A549 (cell line): ENCODE results near the gene PIP4K2A.

ENCODE experiments used
- CTCF ChIP-seq: fragments of >200 bp; sonication (Bioruptor Twin); formaldehyde crosslinking; IDR thresholded peaks from 3 replicates; pipeline ENCODE4 v1.5.1; 2016
- EHMT2 ChIP-seq: fragments of 200-600 bp; sonication (generic); IDR thresholded peaks from 2 replicates; pipeline ENCODE4 v1.6.1; 2016; ENCODE audit warnings: antibody characterized with exemption, low read depth, mild to moderate bottlenecking, moderate library complexity
- HES2 ChIP-seq: fragments of >200 bp; sonication (Bioruptor Twin); formaldehyde crosslinking; IDR thresholded peaks from 2 replicates; pipeline ENCODE4 v1.6.1; 2016
- HOXA7 ChIP-seq: fragments of 250-450 bp; sonication (Bioruptor Pico); IDR thresholded peaks from 2 replicates; pipeline ENCODE4 v1.5.0; 2020; ENCODE audit warnings: mild to moderate bottlenecking, moderate library complexity
- HOXB13 ChIP-seq: fragments of 250-450 bp; sonication (Bioruptor Pico); IDR thresholded peaks from 2 replicates; pipeline ENCODE4 v1.5.0; 2020; ENCODE audit warnings: low read depth, mild to moderate bottlenecking, moderate library complexity
- MAFK ChIP-seq: fragments of 450-650 bp; IDR thresholded peaks from 2 replicates; pipeline ENCODE4 v1.6.1; 2014; ENCODE audit not compliant: partially characterized antibody
- MAX ChIP-seq: IDR thresholded peaks from 2 replicates; pipeline ENCODE4 v1.6.1; 2012
- RCOR1 ChIP-seq: fragments of 150-350 bp; IDR thresholded peaks from 2 replicates; pipeline ENCODE4 v1.6.1; 2014; ENCODE audit warnings: antibody characterized with exemption, low read length, low read depth

GRCh38 chr10:22698941-22699440 lies 15.4 kb downstream of the PIP4K2A start:
- TF ChIP-seq HES2 (no peak), HOXA7 (CRISPR knock-in tag) (no peak), EHMT2 (no peak), CTCF (no peak), RCOR1 (no peak), MAX (no peak), MAFK (no peak), HOXB13 (CRISPR knock-in tag) (no peak)
